ENCODE results near the gene IFI6.
A peak's percentile ranks its signal among the peaks of the same experiment; 100 is the strongest.

- peak; percentile 37 to 44 (median 40) for TF ChIP-seq POLR2AphosphoS5 (IDR thresholded peaks at IDR 0.05)
- peak; percentile 48 to 64 (median 48) for TF ChIP-seq CTCF (IDR thresholded peaks at IDR 0.05)
Measured at GRCh38 chr1:27671964-27672749, at the start of gene IFI6.
